ENCODE results near the gene TMEM53.

The TMEM53 gene

GRCh38 chr1:44645476-44646244 lies 28.6 kb downstream of the TMEM53 start:
- no peak for FAIRE-seq

GRCh38 chr1:44644806-44645205 lies 29.5 kb downstream of the TMEM53 start:
- FAIRE-seq = no peak

- no peak for FAIRE-seq
Observed at GRCh38 chr1:44643721-44644334, 30.5 kb downstream of the TMEM53 start.

- FAIRE-seq = no peak
Observed at GRCh38 chr1:44642925-44643324, 31.4 kb downstream of the TMEM53 start.

GRCh38 chr1:44642255-44642654 lies 32.0 kb downstream of the TMEM53 start:
- FAIRE-seq = no peak

GRCh38 chr1:44641126-44642102 lies 32.9 kb downstream of the TMEM53 start:
- no peak for FAIRE-seq

GRCh38 chr1:44640200-44640853 lies 34.0 kb downstream of the TMEM53 start:
- FAIRE-seq = no peak

GRCh38 chr1:44637702-44638411 lies 36.4 kb downstream of the TMEM53 start:
- no peak for FAIRE-seq

GRCh38 chr1:44636688-44637598 lies 37.3 kb downstream of the TMEM53 start:
- FAIRE-seq = no peak

GRCh38 chr1:44636083-44636687 lies 38.1 kb downstream of the TMEM53 start:
- FAIRE-seq = no peak

- FAIRE-seq = no peak
Observed at GRCh38 chr1:44635439-44635838, 38.8 kb downstream of the TMEM53 start.

GRCh38 chr1:44634606-44635189 lies 39.6 kb downstream of the TMEM53 start:
- FAIRE-seq = no peak

GRCh38 chr1:44632598-44632997 lies 41.7 kb downstream of the TMEM53 start:
- no peak for FAIRE-seq

GRCh38 chr1:44631647-44632539 lies 42.4 kb downstream of the TMEM53 start:
- no peak for FAIRE-seq

- no peak for FAIRE-seq
Observed at GRCh38 chr1:44631333-44631646, 43.0 kb downstream of the TMEM53 start.

GRCh38 chr1:44630116-44630515 lies 44.2 kb downstream of the TMEM53 start:
- FAIRE-seq = no peak

GRCh38 chr1:44628962-44629756 lies 45.1 kb downstream of the TMEM53 start:
- no peak for FAIRE-seq

GRCh38 chr1:44625348-44625747 lies 48.9 kb downstream of the TMEM53 start:
- no peak for FAIRE-seq
